H9 (cell line): ENCODE measurements around the gene C20orf204. TPM values are rescaled to one million over a fixed set of nuclear protein-coding genes. Genes with fewer than 3 reads are reported as not detected.

Source experiments
- DNase-seq: peaks from one replicate; pipeline ENCODE4 v3.0.0-alpha.2; 2017
- H2AFZ ChIP-seq: one replicate; pipeline ENCODE4 v1.6.1; 2013; ENCODE audit warnings: mild to moderate bottlenecking, low read length, control low read depth, moderate library complexity
- H2AK5ac ChIP-seq: 2 replicates; pipeline ENCODE4 v1.6.1; 2013; ENCODE audit warnings: low read length, control low read depth, mixed read lengths; ENCODE audit not compliant: insufficient read length
- H2BK120ac ChIP-seq: one replicate; pipeline ENCODE4 v1.6.1; 2013; ENCODE audit warnings: low read depth, mild to moderate bottlenecking, low read length, control low read depth, inconsistent platforms; ENCODE audit not compliant: poor library complexity, severe bottlenecking
- H2BK12ac ChIP-seq: 2 replicates; pipeline ENCODE4 v1.6.1; 2013; ENCODE audit warnings: low read length, control low read depth, mixed read lengths, low read depth; ENCODE audit not compliant: insufficient read length
- H2BK15ac ChIP-seq: 2 replicates; pipeline ENCODE4 v1.6.1; 2013; ENCODE audit warnings: low read depth, low read length, control low read depth
- H2BK20ac ChIP-seq: one replicate; pipeline ENCODE4 v1.6.1; 2013; ENCODE audit warnings: low read depth, mild to moderate bottlenecking, low read length, control low read depth, inconsistent platforms; ENCODE audit not compliant: poor library complexity, severe bottlenecking
- H2BK5ac ChIP-seq: 2 replicates; pipeline ENCODE4 v1.6.1; 2013; ENCODE audit warnings: low read length, control low read depth, mixed read lengths; ENCODE audit not compliant: insufficient read length
- H3K14ac ChIP-seq: 2 replicates; pipeline ENCODE4 v1.6.1; 2013; ENCODE audit warnings: low read length, control low read depth; ENCODE audit not compliant: insufficient read depth
- H3K18ac ChIP-seq: 2 replicates; pipeline ENCODE4 v1.6.1; 2013; ENCODE audit warnings: low read depth, mild to moderate bottlenecking, mixed read lengths, low read length, control low read depth; ENCODE audit not compliant: insufficient read length
- H3K23ac ChIP-seq: 2 replicates; pipeline ENCODE4 v1.6.1; 2013; ENCODE audit warnings: low read length, control low read depth, mixed read lengths, low read depth; ENCODE audit not compliant: insufficient read length
- H3K23me2 ChIP-seq: 2 replicates; pipeline ENCODE4 v1.6.1; 2013; ENCODE audit warnings: low read depth, mild to moderate bottlenecking, mixed read lengths, low read length, control low read depth; ENCODE audit not compliant: insufficient read length, poor library complexity, severe bottlenecking
- H3K27ac ChIP-seq: 2 replicates; pipeline ENCODE4 v1.5.1; 2013; ENCODE audit warnings: low read length, control low read depth, mixed read lengths, low read depth; ENCODE audit not compliant: insufficient read length
- H3K27me3 ChIP-seq: 2 replicates; pipeline ENCODE4 v1.6.1; 2013; ENCODE audit warnings: low read length, control low read depth, inconsistent platforms; ENCODE audit not compliant: insufficient read depth
- H3K4ac ChIP-seq: 2 replicates; pipeline ENCODE4 v1.6.1; 2013; ENCODE audit warnings: low read depth, mild to moderate bottlenecking, control low read depth, inconsistent platforms, low read length, moderate library complexity
- H3K4me1 ChIP-seq: 2 replicates; pipeline ENCODE4 v1.6.1; 2013; ENCODE audit warnings: low read length, control low read depth, inconsistent platforms; ENCODE audit not compliant: insufficient read depth
- H3K4me2 ChIP-seq: 2 replicates; pipeline ENCODE4 v1.6.1; 2013; ENCODE audit warnings: low read length, control low read depth, mixed read lengths; ENCODE audit not compliant: insufficient read length, insufficient read depth
- H3K56ac ChIP-seq: 2 replicates; pipeline ENCODE4 v1.6.1; 2013; ENCODE audit warnings: low read depth, mild to moderate bottlenecking, mixed read lengths, low read length, control low read depth; ENCODE audit not compliant: insufficient read length
- H3K79me1 ChIP-seq: 2 replicates; pipeline ENCODE4 v1.6.1; 2013; ENCODE audit warnings: low read depth, mild to moderate bottlenecking, moderate library complexity, low read length, control low read depth, inconsistent platforms; ENCODE audit not compliant: insufficient read depth, poor library complexity, severe bottlenecking
- H3K79me2 ChIP-seq: 2 replicates; pipeline ENCODE4 v1.6.1; 2013; ENCODE audit warnings: low read length, control low read depth, inconsistent platforms; ENCODE audit not compliant: insufficient read depth
- H3K9ac ChIP-seq: 2 replicates; pipeline ENCODE4 v1.6.1; 2013; ENCODE audit warnings: low read length, control low read depth, mixed read lengths; ENCODE audit not compliant: insufficient read length; ENCODE audit errors: extremely low read depth
- H3K9me3 ChIP-seq: one replicate; pipeline ENCODE4 v1.6.1; 2013; ENCODE audit warnings: low read depth, low read length, inconsistent platforms; ENCODE audit not compliant: control insufficient read depth
- H3T11ph ChIP-seq: one replicate; pipeline ENCODE4 v1.6.1; 2013; ENCODE audit warnings: mild to moderate bottlenecking, low read length, control low read depth, inconsistent platforms
- H4K20me1 ChIP-seq: one replicate; pipeline ENCODE4 v1.6.1; 2013; ENCODE audit not compliant: control insufficient read depth, insufficient read length, insufficient read depth
- H4K5ac ChIP-seq: 2 replicates; pipeline ENCODE4 v1.6.1; 2013; ENCODE audit warnings: low read depth, mild to moderate bottlenecking, mixed read lengths, low read length, control low read depth; ENCODE audit not compliant: insufficient read length
- H4K8ac ChIP-seq: replicated peaks from 2 replicates; pipeline ENCODE4 v1.6.1; 2013; ENCODE audit warnings: low read length, control low read depth, mixed read lengths, low read depth; ENCODE audit not compliant: insufficient read length
- H4K91ac ChIP-seq: 2 replicates; pipeline ENCODE4 v1.6.1; 2013; ENCODE audit warnings: low read depth, mild to moderate bottlenecking, moderate library complexity, mixed read lengths, low read length, control low read depth; ENCODE audit not compliant: insufficient read length
- H3K27ac Mint-ChIP-seq, 3 experiments: 2 replicates in 2 of 3; 3 replicates in 1 of 3; pipeline ENCODE4 v1.8.0; 2020 to 2021; ENCODE audit warnings: mixed read lengths in 3 of 3, mild to moderate bottlenecking in 1 of 3, moderate library complexity in 1 of 3
- H3K27me3 Mint-ChIP-seq: 2 replicates; pipeline ENCODE4 v1.8.0; 2021; ENCODE audit warnings: low read depth, mild to moderate bottlenecking, moderate library complexity, mixed read lengths
- H3K36me3 Mint-ChIP-seq, 3 experiments: 2 replicates in 2 of 3; 3 replicates in 1 of 3; pipeline ENCODE4 v1.8.0; 2020 to 2021; ENCODE audit warnings: low read depth in 3 of 3, mixed read lengths in 3 of 3; ENCODE audit not compliant: insufficient read depth in 1 of 3
- H3K4me1 Mint-ChIP-seq, 2 experiments: 2 replicates each; pipeline ENCODE4 v1.8.0; 2020; ENCODE audit warnings: mixed read lengths in 2 of 2
- H3K4me3 Mint-ChIP-seq, 2 experiments: 2 replicates in 1 of 2; 3 replicates in 1 of 2; pipeline ENCODE4 v1.8.0; 2020 to 2021; ENCODE audit warnings: mild to moderate bottlenecking in 2 of 2, mixed read lengths in 2 of 2, moderate library complexity in 1 of 2
- H3K9me3 Mint-ChIP-seq, 2 experiments: 2 replicates in 1 of 2; 3 replicates in 1 of 2; pipeline ENCODE4 v1.8.0; 2020; ENCODE audit warnings: mild to moderate bottlenecking in 2 of 2, mixed read lengths in 2 of 2, moderate library complexity in 1 of 2
- CTCF ChIP-seq: fragments of 200-600 bp; sonication (generic); conservative IDR thresholded peaks from 3 replicates; pipeline ENCODE4 v1.8.0; 2021; ENCODE audit warnings: antibody characterized with exemption, mild to moderate bottlenecking
- WGBS: extraction: QIAGEN DNeasy Blood & Tissue Kit; methylation state at CpG from one replicate; pipeline ENCODE4 v1.1.7; 2013; ENCODE audit warnings: missing lambda C conversion rate, low lambda C conversion rate, mixed read lengths; ENCODE audit not compliant: insufficient read length; ENCODE audit errors: extremely low coverage; 5-methylcytosine and 5-hydroxymethylcytosine counted together
- total RNA-seq: library from RNA; stranded (reverse); gene quantifications from 2 replicates; pipeline ENCODE4 v1.2.1, GENCODE V29; 2021

The C20orf204 gene
- total RNA-seq, 1 experiment from 2014 or later, result 2.2 TPM

- Histone ChIP-seq H3K9me3 (no peaks in the 10 kb centered on the region), H2BK5ac (no peak overlapping the region), H2BK20ac (no peak overlapping the region), H3K27ac (no peak overlapping the region), H3K56ac (no peak overlapping the region), H3K18ac (no peak overlapping the region), H3K79me2 (no peaks in the 10 kb centered on the region), H4K5ac (no peak overlapping the region), H2BK120ac (no peak overlapping the region), H2AK5ac (no peak overlapping the region), H3K4me2 (no peak overlapping the region), H3K23me2 (no peaks in the 10 kb centered on the region), H4K20me1 (no peaks in the 10 kb centered on the region), H4K8ac (no peak overlapping the region), H3T11ph (no peak overlapping the region), H2BK15ac (no peak overlapping the region), H4K91ac (no peak overlapping the region), H3K4me1 (no peaks in the 10 kb centered on the region), H3K79me1 (no peaks in the 10 kb centered on the region), H3K14ac (no peak overlapping the region), H2AFZ (no peak overlapping the region), H3K23ac (no peak overlapping the region), H3K27me3 (peaks cover 6% of the 10 kb centered on the region; the same call in 1 of the 2 replicates), H3K9ac (no peak overlapping the region), H3K4ac (no peak overlapping the region), H2BK12ac (no peak overlapping the region)
- no CpG with 5 or more reads among the region's 33 CpGs for WGBS
- Mint-ChIP-seq H3K27me3 (peaks cover 37% of the 10 kb centered on the region), H3K4me1 (peaks cover 21 to 29% of the 10 kb centered on the region in 2 experiments), H3K9me3 (no peaks in the 10 kb centered on the region; a peak in 1 of 5 replicates), H3K27ac (peak overlapping the region in 2 of 3 experiments; percentile 3 to 39; a peak in 2 of 7 replicates), H3K4me3 (no peak overlapping the region; a peak in 2 of 5 replicates), H3K36me3 (no peaks in the 10 kb centered on the region; a peak in 1 of 7 replicates)
- DNase-seq, result no peak
- no peak for TF ChIP-seq CTCF
Measured at GRCh38 chr20:64052987-64053840, 17.2 kb downstream of the C20orf204 start.
